GM20000 (cell line): ENCODE data around the gene ENC1.

Experiments
- DNase-seq: peaks from one replicate; pipeline ENCODE4 v3.0.0; 2012; ENCODE audit warnings: low spot score
- TF ChIP-seq, protein P1 (sequence below): IDR thresholded peaks from 2 replicates; pipeline ENCODE4 v1.5.1; 2012; ENCODE audit warnings: mild to moderate bottlenecking, control low read depth; ENCODE audit errors: extremely low read depth, missing control alignments

Gene ENC1

DNA sequence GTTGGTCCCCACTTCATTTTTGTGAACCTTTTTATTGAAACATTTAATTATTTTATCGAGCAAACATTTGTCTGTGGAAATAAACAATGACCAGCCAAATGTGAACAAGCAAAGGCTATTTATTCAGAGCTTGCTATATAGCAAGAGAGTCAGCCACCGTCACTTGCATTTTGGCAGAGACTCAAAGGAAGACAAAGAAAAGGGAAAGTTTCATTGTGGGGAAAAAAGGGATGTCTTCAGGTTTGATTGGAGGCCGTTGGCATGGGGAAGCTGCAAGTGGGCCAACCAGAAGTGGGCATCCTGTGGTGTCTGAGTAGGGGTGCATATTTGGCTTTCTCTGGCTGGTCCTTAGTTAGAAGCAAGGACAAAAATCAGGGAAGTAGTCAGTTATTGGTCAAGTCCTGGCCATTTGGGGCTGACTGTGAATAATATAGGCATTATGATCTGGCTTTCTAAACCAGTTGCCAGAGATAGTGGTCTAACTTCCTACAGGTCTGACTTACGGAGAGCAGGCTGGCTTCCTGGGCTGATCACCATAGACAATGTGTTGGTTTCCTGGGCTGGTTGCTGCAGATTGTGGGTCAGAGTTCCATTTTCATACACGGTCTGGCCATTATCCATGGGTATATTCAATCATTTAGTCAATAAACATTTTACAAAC lies 16.6 kb downstream of the ENC1 start:
- TF ChIP-seq, protein P1, sequence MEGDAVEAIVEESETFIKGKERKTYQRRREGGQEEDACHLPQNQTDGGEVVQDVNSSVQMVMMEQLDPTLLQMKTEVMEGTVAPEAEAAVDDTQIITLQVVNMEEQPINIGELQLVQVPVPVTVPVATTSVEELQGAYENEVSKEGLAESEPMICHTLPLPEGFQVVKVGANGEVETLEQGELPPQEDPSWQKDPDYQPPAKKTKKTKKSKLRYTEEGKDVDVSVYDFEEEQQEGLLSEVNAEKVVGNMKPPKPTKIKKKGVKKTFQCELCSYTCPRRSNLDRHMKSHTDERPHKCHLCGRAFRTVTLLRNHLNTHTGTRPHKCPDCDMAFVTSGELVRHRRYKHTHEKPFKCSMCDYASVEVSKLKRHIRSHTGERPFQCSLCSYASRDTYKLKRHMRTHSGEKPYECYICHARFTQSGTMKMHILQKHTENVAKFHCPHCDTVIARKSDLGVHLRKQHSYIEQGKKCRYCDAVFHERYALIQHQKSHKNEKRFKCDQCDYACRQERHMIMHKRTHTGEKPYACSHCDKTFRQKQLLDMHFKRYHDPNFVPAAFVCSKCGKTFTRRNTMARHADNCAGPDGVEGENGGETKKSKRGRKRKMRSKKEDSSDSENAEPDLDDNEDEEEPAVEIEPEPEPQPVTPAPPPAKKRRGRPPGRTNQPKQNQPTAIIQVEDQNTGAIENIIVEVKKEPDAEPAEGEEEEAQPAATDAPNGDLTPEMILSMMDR = no peak
- no peak for DNase-seq

DNA sequence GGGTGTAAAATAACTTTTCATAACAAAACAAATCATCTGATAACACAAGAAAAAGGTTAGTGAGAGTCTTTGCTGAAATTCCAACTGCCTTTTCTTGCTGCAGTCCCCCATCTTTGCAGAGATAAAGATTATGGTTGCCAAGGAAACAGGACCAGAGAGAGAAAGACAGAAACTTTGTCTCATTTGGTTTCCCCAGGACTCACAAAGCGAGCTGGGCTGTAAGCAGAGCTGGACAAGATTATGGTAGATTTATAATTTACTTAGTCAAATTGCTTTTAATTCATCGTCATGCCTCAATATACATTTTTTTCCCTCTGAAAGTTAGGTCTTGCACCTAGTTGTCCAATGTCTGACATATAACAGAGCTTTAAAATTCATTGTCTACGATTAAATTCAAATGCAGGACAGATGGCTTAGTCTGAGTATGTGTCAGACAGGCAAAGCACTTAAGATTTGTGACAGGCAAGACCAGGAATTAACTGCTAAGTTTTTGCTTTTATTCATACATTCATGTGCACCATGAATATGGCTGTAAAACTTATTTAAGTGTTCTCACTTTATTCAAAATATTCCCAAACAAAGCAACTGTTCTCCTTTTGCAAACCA lies 17.4 kb downstream of the ENC1 start:
- no peak for DNase-seq
- TF ChIP-seq, protein P1 = no peak

DNA sequence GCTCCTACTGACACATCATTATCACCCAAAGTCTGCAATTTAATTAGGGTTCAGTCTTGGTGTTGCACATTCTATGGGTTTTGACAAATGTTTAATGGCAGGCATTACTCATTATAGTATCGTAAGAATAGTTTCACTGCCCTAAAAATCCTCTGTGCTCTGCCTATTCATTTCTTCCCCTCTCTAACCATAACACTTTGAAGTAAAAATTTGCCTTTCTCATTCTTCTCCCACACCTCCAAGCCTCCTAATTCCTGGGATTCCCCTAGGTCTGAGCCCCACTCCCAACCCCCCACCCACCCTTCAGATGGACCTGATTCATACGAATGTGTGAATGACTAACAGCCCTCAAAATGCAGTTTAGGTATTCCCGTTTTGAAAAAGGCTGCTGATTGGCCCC lies 18.4 kb downstream of the ENC1 start:
- TF ChIP-seq, protein P1 = no peak
- DNase-seq = peak; percentile 15

DNA sequence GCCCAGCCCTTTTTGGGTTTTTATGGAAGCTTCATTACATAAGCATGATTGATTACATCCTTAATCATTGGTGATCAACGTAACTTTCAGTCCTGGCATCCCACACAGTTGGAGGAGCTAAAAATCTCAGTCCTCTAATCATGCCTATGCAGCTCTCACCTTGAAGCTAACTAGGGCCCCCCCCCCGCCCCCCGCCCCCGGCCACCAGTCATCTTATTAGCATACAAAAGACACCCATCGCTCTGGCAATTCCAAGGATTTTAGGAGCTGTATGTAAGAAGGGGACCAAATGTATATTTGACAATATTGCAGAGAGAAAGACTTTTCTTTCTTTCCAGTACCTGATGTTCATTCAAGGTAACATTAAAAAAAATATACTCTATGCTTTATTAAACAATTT lies 19.0 kb downstream of the ENC1 start:
- TF ChIP-seq, protein P1 = no peak
- no peak for DNase-seq

DNA sequence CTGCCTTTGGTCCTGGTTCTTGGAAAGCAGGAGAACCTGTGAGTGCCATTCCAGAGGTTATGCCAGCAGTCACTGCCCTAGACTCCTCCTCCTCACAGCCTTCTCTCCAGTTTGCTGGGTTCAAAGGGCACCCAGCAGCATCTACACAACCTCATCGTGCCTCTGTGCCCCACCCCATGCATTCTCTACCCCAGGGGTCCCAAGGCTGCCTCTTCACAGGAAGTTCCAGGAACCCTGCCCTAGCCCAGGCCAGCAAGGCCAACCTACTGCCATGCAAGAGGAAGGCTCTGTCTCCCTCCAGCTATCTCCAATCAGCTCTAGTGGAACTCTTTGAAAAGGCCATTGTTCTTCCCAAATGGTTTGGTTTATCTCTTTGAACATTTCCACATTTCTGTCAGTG lies 21.2 kb downstream of the ENC1 start:
- DNase-seq = no peak
- TF ChIP-seq, protein P1 = no peak

DNA sequence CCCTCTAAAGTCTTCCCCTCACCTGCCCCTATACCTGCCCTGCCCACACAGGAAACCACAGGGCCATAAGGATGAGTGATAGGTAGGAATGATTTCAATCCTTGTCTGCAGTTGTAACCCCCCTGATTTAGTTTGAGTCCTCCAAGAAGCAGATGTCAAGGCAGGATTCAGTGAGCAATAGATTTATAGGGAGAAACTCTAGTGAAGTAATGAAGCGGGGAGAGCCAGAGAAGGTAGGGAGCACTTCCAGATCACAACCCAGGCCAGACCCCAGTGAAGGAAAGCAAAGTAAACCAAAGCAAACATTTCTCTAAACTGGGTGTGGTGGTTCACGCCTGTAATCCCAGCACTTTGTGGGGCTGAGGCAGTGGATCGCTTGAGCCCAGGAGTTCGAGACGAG lies 22.4 kb downstream of the ENC1 start:
- TF ChIP-seq, protein P1 = no peak
- DNase-seq = no peak

DNA sequence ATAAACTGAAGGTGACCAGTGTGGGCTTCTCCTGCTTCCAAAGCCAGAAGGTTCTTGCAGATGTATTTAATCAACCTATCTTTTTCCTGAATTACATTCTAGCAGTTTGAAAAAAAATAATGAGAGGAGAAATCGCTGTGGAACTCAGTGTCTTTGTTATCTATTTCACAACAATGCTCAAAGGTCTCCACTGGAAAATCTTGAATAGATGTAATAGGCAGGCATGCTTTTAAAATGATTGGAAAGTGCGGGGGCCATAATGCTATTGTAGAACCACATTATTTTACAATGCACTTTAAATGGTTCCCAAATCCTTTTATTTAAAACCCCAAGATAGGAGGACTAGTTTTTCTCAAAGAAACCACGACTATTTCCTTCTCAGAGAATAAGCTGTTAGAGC lies 23.3 kb downstream of the ENC1 start:
- no peak for DNase-seq
- TF ChIP-seq, protein P1 = no peak
